Adrenal gland (tissue), 12 donors: Measurements from ENCODE around the gene MSMO1. TPM values are rescaled to one million over a fixed set of nuclear protein-coding genes. Genes with fewer than 3 reads are reported as not detected.

Experiments used
- DNase-seq, 7 donors: peaks; one replicate each; pipeline ENCODE4 v3.0.0-alpha.2; 2019 to 2020
- H3K27ac ChIP-seq, 5 donors: fragments of 200-600 bp; sonication (generic) in 4 of 5; 1 replicate in 3 of 5; 2 replicates in 2 of 5; pipeline versions ENCODE4 v1.5.1 to v1.8.0; 2016 to 2020; ENCODE audit warnings: mild to moderate bottlenecking in 1 of 5
- H3K27me3 ChIP-seq: fragments of 200-600 bp; 2 replicates; pipeline ENCODE4 v1.8.0; 2021
- H3K36me3 ChIP-seq, 2 donors: fragments of 200-600 bp; replicated peaks in 1 of 2; 1 replicate in 1 of 2; 2 replicates in 1 of 2; pipeline versions ENCODE4 v1.5.1 to v1.8.0; 2018 to 2022
- H3K4me1 ChIP-seq, 2 donors: fragments of 200-600 bp; replicated peaks in 1 of 2; 1 replicate in 1 of 2; 2 replicates in 1 of 2; pipeline versions ENCODE4 v1.5.1 to v1.8.0; 2018 to 2021
- H3K4me3 ChIP-seq, 4 donors: fragments of 200-600 bp; sonication (generic) in 3 of 4; one replicate each; pipeline ENCODE4 v1.5.1; 2016 to 2018
- H3K9me3 ChIP-seq, 3 donors: fragments of 200-600 bp; sonication (generic) in 1 of 3; replicated peaks in 1 of 3; 1 replicate in 2 of 3; 2 replicates in 1 of 3; pipeline versions ENCODE4 v1.5.1 to v1.8.0; 2016 to 2021
- POLR2A ChIP-seq, 2 donors: fragments of 450-650 bp; IDR thresholded peaks; one replicate each; pipeline ENCODE4 v1.6.1; 2017; ENCODE audit warnings: antibody characterized with exemption in 2 of 2, mild to moderate bottlenecking in 2 of 2, moderate library complexity in 1 of 2
- WGBS, 4 donors: extraction: QIAGEN DNeasy Blood & Tissue Kit in 2 of 4; methylation state at CpG; one replicate each; pipeline versions ENCODE4 v1.1.5 to v1.1.7; 2013 to 2017; 5-methylcytosine and 5-hydroxymethylcytosine counted together
- intact Hi-C, 2 donors: fragments of 100-400 bp; cut with DNase I; formaldehyde crosslinking; loops; one replicate each; pipeline versions ENCODE4 v1.14.1 to v1.15.0; 2022 to 2023
- polyA plus RNA-seq, 3 donors: library from polyadenylated mRNA; stranded (reverse); fragments of 200-250 nt in 2 of 3; fragments of 350-450 nt in 1 of 3; fragmentation: Illumina TruSeq in 1 of 3; extraction: RNeasy Lipid Tissue Mini Kit (QIAGEN cat#74804) in 1 of 3; gene quantifications; one replicate each; pipeline ENCODE4 v1.2.3, GENCODE V29; 2013 to 2014
- total RNA-seq, 9 donors: library from RNA; depleted of rRNA in 4 of 9; stranded (reverse); fragments of >200 nt in 4 of 9; fragments of 120-200 nt in 1 of 9; fragmentation: NEBNext Ultra II Directional in 1 of 9; extraction: Animal tissue kit (Norgen Biotek cat#: 25700) in 1 of 9; gene quantifications; one replicate each; pipeline versions ENCODE4 v1.1.0 to v1.2.4, GENCODE V29; 2013 to 2023
- TF ChIP-seq, protein P1 (sequence below), 6 experiments: fragments of 450-650 bp in 4 of 6; fragments of 200-600 bp in 2 of 6; sonication (generic) in 1 of 6; IDR thresholded peaks; 1 replicate in 5 of 6; 2 replicates in 1 of 6; pipeline versions ENCODE4 v1.5.1 to v1.8.0; 2016 to 2021; ENCODE audit warnings: antibody characterized with exemption in 6 of 6, mild to moderate bottlenecking in 2 of 6, moderate library complexity in 1 of 6
- donor health status: healthy with polysubstance abuse.
- donor health status: Bipolar disorder and iron deficiency.
- donor health status: DM: yes; HTN: yes; CAD: no.
- donor health status: DM: no; HTN: no; CAD: no.
- donor health status: DM: no; HTN: no; CAD: no.
- donor health status: DM: yes; HTN: yes; CAD: no.

The MSMO1 gene
- total and polyA plus RNA-seq, 12 donors: 9.3 to 2,076 (median 56.6) TPM

DNA sequence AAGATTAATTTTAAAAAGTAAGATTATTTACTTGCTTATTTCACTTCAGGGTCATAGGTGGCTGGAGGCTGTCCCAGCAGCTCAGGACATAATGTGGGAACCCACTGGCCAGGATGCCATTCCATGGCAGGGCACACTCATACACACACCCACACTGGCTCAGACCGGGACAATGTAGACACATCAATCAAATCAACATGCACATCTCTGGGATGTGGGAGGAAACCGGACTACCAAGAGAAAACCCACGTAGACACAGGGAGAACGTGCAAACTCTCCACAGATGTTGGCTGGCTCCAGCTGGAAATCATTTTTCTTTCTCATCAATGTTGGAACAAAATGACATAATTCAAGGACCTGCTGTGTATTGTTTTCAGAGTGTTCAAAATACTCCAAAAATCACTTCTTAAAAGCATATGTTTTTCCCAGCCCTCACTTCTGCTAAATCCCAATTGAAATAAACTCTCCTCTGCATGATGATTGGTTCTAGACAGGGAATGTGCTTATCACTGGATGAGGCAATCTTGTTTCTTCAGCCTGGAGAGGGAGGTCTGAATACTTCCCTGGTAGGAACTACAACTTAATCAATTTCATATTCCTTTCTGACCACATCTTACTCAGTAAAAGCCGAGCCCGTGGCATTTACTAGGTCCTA lies 32.7 kb downstream of the MSMO1 start:
- Histone ChIP-seq H3K27me3 (no peaks in the 10 kb centered on the region), H3K36me3 (no peaks in the 10 kb centered on the region), H3K27ac (no peak overlapping the region), H3K4me3 (no peak overlapping the region), H3K4me1 (no peaks in the 10 kb centered on the region), H3K9me3 (no peaks in the 10 kb centered on the region)
- 54 to 67% (median 59%) methylated on average over 6 of the region's 6 CpGs for WGBS, 4 donors
- TF ChIP-seq, protein P1, sequence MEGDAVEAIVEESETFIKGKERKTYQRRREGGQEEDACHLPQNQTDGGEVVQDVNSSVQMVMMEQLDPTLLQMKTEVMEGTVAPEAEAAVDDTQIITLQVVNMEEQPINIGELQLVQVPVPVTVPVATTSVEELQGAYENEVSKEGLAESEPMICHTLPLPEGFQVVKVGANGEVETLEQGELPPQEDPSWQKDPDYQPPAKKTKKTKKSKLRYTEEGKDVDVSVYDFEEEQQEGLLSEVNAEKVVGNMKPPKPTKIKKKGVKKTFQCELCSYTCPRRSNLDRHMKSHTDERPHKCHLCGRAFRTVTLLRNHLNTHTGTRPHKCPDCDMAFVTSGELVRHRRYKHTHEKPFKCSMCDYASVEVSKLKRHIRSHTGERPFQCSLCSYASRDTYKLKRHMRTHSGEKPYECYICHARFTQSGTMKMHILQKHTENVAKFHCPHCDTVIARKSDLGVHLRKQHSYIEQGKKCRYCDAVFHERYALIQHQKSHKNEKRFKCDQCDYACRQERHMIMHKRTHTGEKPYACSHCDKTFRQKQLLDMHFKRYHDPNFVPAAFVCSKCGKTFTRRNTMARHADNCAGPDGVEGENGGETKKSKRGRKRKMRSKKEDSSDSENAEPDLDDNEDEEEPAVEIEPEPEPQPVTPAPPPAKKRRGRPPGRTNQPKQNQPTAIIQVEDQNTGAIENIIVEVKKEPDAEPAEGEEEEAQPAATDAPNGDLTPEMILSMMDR (IDR thresholded peaks at IDR 0.05): no peak
- TF ChIP-seq POLR2A (IDR thresholded peaks at IDR 0.05): no peak
- intact Hi-C loops: no loop called here
- DNase-seq: no peak

DNA sequence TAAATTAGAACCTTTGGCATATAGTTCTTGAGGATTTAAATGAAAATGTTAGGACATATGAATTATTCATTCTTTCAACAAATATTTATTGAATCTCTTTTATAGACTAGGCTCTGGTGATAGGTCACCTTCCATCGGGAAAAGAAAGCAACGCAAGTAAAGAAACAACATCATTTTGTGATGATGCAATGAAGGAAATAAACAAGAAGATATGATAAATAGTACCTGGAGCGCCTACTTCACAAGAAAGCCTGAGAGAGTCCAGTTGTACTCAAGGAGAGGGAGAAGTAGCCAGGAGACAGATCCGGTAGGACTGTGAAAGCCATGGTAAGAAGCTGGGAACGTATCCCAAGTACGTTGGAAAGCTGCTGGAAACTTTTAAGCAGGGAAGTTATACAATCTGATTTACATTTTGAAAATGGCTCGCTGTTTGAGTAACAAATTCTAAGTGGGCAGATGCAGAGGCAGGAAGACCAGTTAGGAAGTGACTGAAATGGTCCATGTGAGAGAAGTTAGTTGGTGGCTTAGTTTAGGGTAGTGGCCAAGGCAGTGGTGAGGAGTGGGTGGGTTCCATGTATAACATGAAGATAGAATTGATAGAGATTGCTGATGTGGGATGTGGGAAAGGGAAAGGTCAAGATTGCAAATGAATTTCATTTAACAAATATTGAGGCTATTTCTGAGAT lies 33.7 kb downstream of the MSMO1 start:
- Histone ChIP-seq H3K4me1 (no peaks in the 10 kb centered on the region), H3K4me3 (no peak overlapping the region), H3K9me3 (no peaks in the 10 kb centered on the region), H3K36me3 (no peaks in the 10 kb centered on the region), H3K27ac (no peak overlapping the region), H3K27me3 (no peaks in the 10 kb centered on the region)
- WGBS, 4 donors: 78 to 88% (median 84%) methylated on average over 7 of the region's 7 CpGs
- TF ChIP-seq, protein P1 (IDR thresholded peaks at IDR 0.05): no peak
- TF ChIP-seq POLR2A (IDR thresholded peaks at IDR 0.05): no peak
- DNase-seq: no peak
- intact Hi-C loops: no loop called here

DNA sequence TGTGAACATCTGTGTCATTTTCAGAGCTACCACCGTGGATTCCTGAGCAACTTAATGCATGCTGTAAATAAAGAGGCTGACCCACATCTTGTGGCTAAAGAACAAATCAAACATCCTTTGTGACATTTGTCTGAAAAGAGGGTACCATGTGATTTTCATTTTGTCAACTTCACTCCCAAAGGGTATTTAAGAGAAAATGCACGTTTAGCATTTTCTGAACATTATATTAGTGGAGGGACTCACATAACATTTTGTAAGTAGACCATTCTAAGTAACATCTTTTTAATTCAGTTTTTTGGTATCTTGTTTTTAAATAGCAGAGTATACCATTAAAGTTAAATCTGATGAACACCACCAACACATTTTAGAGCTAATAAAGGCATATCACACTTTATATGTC lies 34.3 kb downstream of the MSMO1 start:
- intact Hi-C loops: no loop called here
- Histone ChIP-seq H3K27ac (no peak overlapping the region), H3K4me3 (no peak overlapping the region), H3K27me3 (no peaks in the 10 kb centered on the region), H3K36me3 (no peaks in the 10 kb centered on the region), H3K9me3 (no peaks in the 10 kb centered on the region), H3K4me1 (no peaks in the 10 kb centered on the region)
- WGBS, 4 donors: 74 to 82% (median 76%) methylated on average over 2 of the region's 2 CpGs
- DNase-seq: no peak
- TF ChIP-seq POLR2A (IDR thresholded peaks at IDR 0.05): no peak
- TF ChIP-seq, protein P1 (IDR thresholded peaks at IDR 0.05): no peak

- intact Hi-C loops: no loop called here
- Histone ChIP-seq H3K4me3 (no peak overlapping the region), H3K36me3 (no peaks in the 10 kb centered on the region), H3K9me3 (no peaks in the 10 kb centered on the region), H3K27ac (no peak overlapping the region), H3K4me1 (no peaks in the 10 kb centered on the region), H3K27me3 (no peaks in the 10 kb centered on the region)
- DNase-seq: no peak
- TF ChIP-seq POLR2A (IDR thresholded peaks at IDR 0.05): no peak
- TF ChIP-seq, protein P1 (IDR thresholded peaks at IDR 0.05): no peak
- WGBS, 4 donors: 77 to 90% (median 85%) methylated on average over 2 of the region's 2 CpGs
Measured at GRCh38 chr4:165364452-165365080, 37.1 kb downstream of the MSMO1 start.
